Sigmoid colon (tissue), 7 donors: ENCODE results near the gene TOX3. TPM values are rescaled to one million over a fixed set of nuclear protein-coding genes. Genes with fewer than 3 reads are reported as not detected.

ENCODE experiments used
- DNase-seq: peaks from one replicate; pipeline ENCODE4 v3.0.0-alpha.2; 2019
- H3K27ac ChIP-seq, 4 donors: fragments of 200-600 bp; sonication (generic); one replicate each; pipeline ENCODE4 v1.5.1; 2016 to 2019; ENCODE audit warnings: mild to moderate bottlenecking in 1 of 4
- H3K27me3 ChIP-seq, 3 donors: fragments of 200-600 bp; sonication (generic); one replicate each; pipeline ENCODE4 v1.5.1; 2019; ENCODE audit warnings: mild to moderate bottlenecking in 1 of 3
- H3K36me3 ChIP-seq, 4 donors: fragments of 200-600 bp; sonication (generic); one replicate each; pipeline ENCODE4 v1.5.1; 2016 to 2019
- H3K4me1 ChIP-seq, 4 donors: fragments of 200-600 bp; sonication (generic); one replicate each; pipeline ENCODE4 v1.5.1; 2017 to 2019
- H3K4me3 ChIP-seq, 4 donors: fragments of 200-600 bp; sonication (generic); one replicate each; pipeline ENCODE4 v1.5.1; 2017 to 2019; ENCODE audit warnings: mild to moderate bottlenecking in 2 of 4, moderate library complexity in 1 of 4
- H3K9me3 ChIP-seq, 4 donors: fragments of 200-600 bp in 3 of 4; sonication (generic) in 3 of 4; one replicate each; pipeline versions ENCODE4 v1.5.1 to v1.6.1; 2013 to 2019
- EP300 ChIP-seq, 4 donors: sonication (generic); formaldehyde crosslinking; IDR thresholded peaks; one replicate each; pipeline ENCODE4 v1.6.1; 2017; ENCODE audit warnings: antibody characterized with exemption in 4 of 4
- POLR2A ChIP-seq, 2 donors: fragments of 450-650 bp; IDR thresholded peaks; one replicate each; pipeline ENCODE4 v1.6.1; 2016; ENCODE audit warnings: antibody characterized with exemption in 2 of 2, mild to moderate bottlenecking in 2 of 2, moderate library complexity in 2 of 2
- POLR2AphosphoS5 ChIP-seq, 4 donors: sonication (generic); formaldehyde crosslinking; IDR thresholded peaks; one replicate each; pipeline ENCODE4 v1.6.1; 2017; ENCODE audit warnings: antibody characterized with exemption in 4 of 4
- WGBS, 2 donors: extraction: QIAGEN DNeasy Blood & Tissue Kit; methylation state at CpG; one replicate each; pipeline ENCODE4 v1.1.7; 2013; 5-methylcytosine and 5-hydroxymethylcytosine counted together
- intact Hi-C: fragments of 100-400 bp; cut with DNase I; formaldehyde crosslinking; loops from one replicate; pipeline ENCODE4 v1.15.1; 2023
- polyA plus RNA-seq, 3 donors: library from polyadenylated mRNA; stranded (reverse); fragments of 200-250 nt; gene quantifications; one replicate each; pipeline ENCODE4 v1.2.3, GENCODE V29; 2013
- total RNA-seq, 4 donors: library from RNA; depleted of rRNA; stranded (reverse); fragments of >200 nt; gene quantifications; one replicate each; pipeline ENCODE4 v1.1.0, GENCODE V29; 2016
- TF ChIP-seq, protein P1 (sequence below), 4 experiments: fragments of 450-650 bp in 3 of 4; fragments of 200-600 bp in 1 of 4; IDR thresholded peaks; one replicate each; pipeline ENCODE4 v1.5.1; 2016 to 2019; ENCODE audit warnings: antibody characterized with exemption in 4 of 4, mild to moderate bottlenecking in 3 of 4, moderate library complexity in 2 of 4
- donor health status: healthy with polysubstance abuse.
- donor health status: Bipolar disorder and iron deficiency.
- donor health status: healthy.

The TOX3 gene
- total and polyA plus RNA-seq, 7 donors: 0.28 to 18.0 (median 7.1) TPM; not detected in 1

DNA sequence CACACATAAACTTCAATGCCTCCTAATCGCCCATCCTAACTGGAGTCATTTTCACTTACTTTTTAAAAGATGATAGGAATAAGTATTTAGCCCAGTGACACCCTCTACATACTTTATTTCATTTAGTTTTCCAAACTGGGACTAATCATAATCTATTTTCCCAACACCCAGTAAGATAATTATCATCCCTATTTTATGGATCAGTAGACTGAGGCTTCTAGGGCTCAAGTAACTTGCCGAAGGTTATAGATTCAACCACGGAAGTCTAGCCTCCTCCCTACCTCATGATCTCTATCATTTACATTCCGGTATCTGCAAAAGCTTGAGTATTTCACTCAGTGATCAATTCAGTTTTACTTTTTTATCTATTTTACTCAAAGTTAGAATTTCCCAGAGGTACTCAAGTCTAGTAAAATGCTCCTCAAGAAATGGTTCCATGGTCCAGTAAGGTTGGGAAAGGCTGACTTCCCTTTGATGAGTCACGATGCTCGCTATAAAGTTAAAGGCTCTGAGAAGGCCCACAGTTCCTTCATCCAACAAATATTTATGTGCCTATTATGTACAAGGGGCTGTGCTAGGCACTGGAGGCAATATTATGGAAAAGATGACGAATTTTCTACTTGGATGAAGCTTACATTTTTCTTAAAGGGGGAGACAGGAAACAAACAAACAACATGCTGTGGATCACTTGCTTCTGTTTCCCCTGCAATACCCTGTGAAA, 75.1 kb downstream of the TOX3 start:
- no peak for TF ChIP-seq POLR2AphosphoS5 (IDR thresholded peaks at IDR 0.05)
- TF ChIP-seq, protein P1, sequence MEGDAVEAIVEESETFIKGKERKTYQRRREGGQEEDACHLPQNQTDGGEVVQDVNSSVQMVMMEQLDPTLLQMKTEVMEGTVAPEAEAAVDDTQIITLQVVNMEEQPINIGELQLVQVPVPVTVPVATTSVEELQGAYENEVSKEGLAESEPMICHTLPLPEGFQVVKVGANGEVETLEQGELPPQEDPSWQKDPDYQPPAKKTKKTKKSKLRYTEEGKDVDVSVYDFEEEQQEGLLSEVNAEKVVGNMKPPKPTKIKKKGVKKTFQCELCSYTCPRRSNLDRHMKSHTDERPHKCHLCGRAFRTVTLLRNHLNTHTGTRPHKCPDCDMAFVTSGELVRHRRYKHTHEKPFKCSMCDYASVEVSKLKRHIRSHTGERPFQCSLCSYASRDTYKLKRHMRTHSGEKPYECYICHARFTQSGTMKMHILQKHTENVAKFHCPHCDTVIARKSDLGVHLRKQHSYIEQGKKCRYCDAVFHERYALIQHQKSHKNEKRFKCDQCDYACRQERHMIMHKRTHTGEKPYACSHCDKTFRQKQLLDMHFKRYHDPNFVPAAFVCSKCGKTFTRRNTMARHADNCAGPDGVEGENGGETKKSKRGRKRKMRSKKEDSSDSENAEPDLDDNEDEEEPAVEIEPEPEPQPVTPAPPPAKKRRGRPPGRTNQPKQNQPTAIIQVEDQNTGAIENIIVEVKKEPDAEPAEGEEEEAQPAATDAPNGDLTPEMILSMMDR (IDR thresholded peaks at IDR 0.05): no peak
- no peak for TF ChIP-seq EP300 (IDR thresholded peaks at IDR 0.05)
- TF ChIP-seq POLR2A (IDR thresholded peaks at IDR 0.05): no peak
- Histone ChIP-seq H3K27ac (no peak overlapping the region), H3K9me3 (peaks cover 0 to 3% (median 0%) of the 10 kb centered on the region in 4 donors), H3K4me1 (no peaks in the 10 kb centered on the region), H3K36me3 (no peaks in the 10 kb centered on the region), H3K27me3 (no peaks in the 10 kb centered on the region), H3K4me3 (no peak overlapping the region)
- no peak for DNase-seq
- 79 to 82% methylated on average over 7 of the region's 7 CpGs for WGBS, 2 donors
- intact Hi-C loops: no loop called here

DNA sequence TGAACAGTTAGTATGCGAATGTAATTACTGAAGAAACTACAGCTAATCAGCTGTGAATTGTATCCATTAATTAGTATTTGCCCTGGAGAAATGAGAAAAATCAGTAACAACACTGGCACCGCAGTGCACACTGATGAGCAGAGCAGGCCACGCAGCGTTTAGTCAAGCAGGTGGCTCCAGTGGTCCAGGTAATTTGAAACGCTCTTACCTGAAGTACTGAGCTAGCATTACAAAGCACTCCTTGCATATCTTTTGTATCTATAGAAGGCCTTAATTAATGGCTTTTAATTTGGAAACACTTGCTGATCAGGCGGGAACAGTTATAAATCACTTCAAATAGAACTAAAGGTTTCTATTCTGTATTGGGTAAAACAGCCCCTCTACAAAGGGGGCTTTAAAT, 76.4 kb downstream of the TOX3 start:
- peaks cover 0 to 3% (median 0%) of the 10 kb centered on the region in 4 donors for H3K9me3 ChIP-seq
- TF ChIP-seq EP300 (IDR thresholded peaks at IDR 0.05) (no peak), POLR2AphosphoS5 (IDR thresholded peaks at IDR 0.05) (no peak), POLR2A (IDR thresholded peaks at IDR 0.05) (no peak)
- TF ChIP-seq, protein P1 (IDR thresholded peaks at IDR 0.05): no peak
- H3K27me3 ChIP-seq: no peaks in the 10 kb centered on the region
- intact Hi-C loops: no loop called here
- no peak overlapping the region for H3K4me3 ChIP-seq
- no peak for DNase-seq
- H3K36me3 ChIP-seq: no peaks in the 10 kb centered on the region
- H3K27ac ChIP-seq: no peak overlapping the region
- WGBS, 2 donors: 88 to 95% methylated on average over 6 of the region's 6 CpGs
- H3K4me1 ChIP-seq: no peaks in the 10 kb centered on the region

- Histone ChIP-seq H3K27ac (no peak overlapping the region), H3K36me3 (no peaks in the 10 kb centered on the region), H3K9me3 (peaks cover 0 to 2% (median 0%) of the 10 kb centered on the region in 4 donors), H3K27me3 (no peaks in the 10 kb centered on the region), H3K4me1 (no peaks in the 10 kb centered on the region), H3K4me3 (no peak overlapping the region)
- no peak for DNase-seq
- intact Hi-C loops: no loop called here
- WGBS, 2 donors: 72 to 75% methylated on average over 3 of the region's 3 CpGs
- no peak for TF ChIP-seq POLR2A (IDR thresholded peaks at IDR 0.05)
- no peak for TF ChIP-seq POLR2AphosphoS5 (IDR thresholded peaks at IDR 0.05)
- TF ChIP-seq EP300 (IDR thresholded peaks at IDR 0.05): no peak
- TF ChIP-seq, protein P1 (IDR thresholded peaks at IDR 0.05): no peak
These were observed 77.2 kb downstream of the TOX3 start for GRCh38 chr16:52469775-52470174.

DNA sequence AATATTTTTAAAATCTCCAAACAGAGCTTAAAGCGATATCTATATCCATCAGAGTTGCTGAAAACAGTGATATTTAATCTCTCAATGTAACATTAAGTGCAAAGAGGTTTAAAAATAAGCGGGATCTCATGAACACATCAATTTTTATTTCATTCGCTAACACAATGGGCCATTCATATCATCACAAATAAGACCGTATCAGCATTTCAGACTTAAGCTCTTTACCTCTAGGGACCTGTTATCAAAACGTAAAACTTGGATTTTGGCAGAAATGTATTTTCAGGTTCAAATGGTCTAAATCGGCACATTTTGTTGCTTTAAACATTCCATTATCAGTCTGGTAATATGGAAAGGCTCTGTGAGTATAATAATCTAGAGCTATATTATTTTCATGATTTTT, 77.9 kb downstream of the TOX3 start:
- DNase-seq: no peak
- TF ChIP-seq POLR2AphosphoS5 (IDR thresholded peaks at IDR 0.05): no peak
- TF ChIP-seq, protein P1 (IDR thresholded peaks at IDR 0.05): no peak
- no peak for TF ChIP-seq POLR2A (IDR thresholded peaks at IDR 0.05)
- no peak for TF ChIP-seq EP300 (IDR thresholded peaks at IDR 0.05)
- 95% methylated on average over 6 of the region's 6 CpGs for WGBS, 2 donors
- H3K4me1 ChIP-seq: no peaks in the 10 kb centered on the region
- H3K4me3 ChIP-seq: no peak overlapping the region
- H3K36me3 ChIP-seq: no peaks in the 10 kb centered on the region
- H3K9me3 ChIP-seq: no peaks in the 10 kb centered on the region
- intact Hi-C loops: no loop called here
- H3K27me3 ChIP-seq: no peaks in the 10 kb centered on the region
- no peak overlapping the region for H3K27ac ChIP-seq

DNA sequence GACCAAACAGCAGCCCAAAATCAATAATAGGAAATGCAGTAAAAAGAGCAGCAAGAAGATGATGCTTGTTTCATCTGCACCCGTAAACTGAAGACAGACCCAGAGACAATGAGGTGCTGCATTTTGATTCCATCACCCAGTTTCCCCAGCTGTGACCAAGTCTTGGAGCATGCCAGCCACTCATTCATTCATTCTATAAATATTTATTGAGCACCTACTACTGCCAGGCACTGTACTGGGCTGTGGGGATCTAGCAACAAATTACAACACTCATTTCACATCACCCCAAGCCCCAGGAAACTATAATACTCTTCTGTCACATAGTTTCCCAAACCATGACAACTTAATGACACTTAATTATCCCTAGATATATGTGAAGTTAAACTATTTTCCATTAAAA, 79.2 kb downstream of the TOX3 start:
- Histone ChIP-seq H3K4me1 (no peaks in the 10 kb centered on the region), H3K27ac (no peak overlapping the region), H3K9me3 (no peaks in the 10 kb centered on the region), H3K27me3 (no peaks in the 10 kb centered on the region), H3K36me3 (no peaks in the 10 kb centered on the region), H3K4me3 (no peak overlapping the region)
- no peak for TF ChIP-seq EP300 (IDR thresholded peaks at IDR 0.05)
- TF ChIP-seq POLR2AphosphoS5 (IDR thresholded peaks at IDR 0.05): no peak
- no peak for TF ChIP-seq POLR2A (IDR thresholded peaks at IDR 0.05)
- TF ChIP-seq, protein P1 (IDR thresholded peaks at IDR 0.05): no peak
- WGBS, 2 donors: 94 to 95% methylated on average over 1 of the region's 1 CpG
- intact Hi-C loops: no loop called here
- DNase-seq: no peak
